ENCODE data around the gene IRF4. TPM values are rescaled to one million over a fixed set of nuclear protein-coding genes. Genes with fewer than 3 reads are reported as not detected.

The IRF4 gene
- total and polyA plus RNA-seq, 8 donors, result 0.27 to 7.0 (median 0.36) TPM

DNA sequence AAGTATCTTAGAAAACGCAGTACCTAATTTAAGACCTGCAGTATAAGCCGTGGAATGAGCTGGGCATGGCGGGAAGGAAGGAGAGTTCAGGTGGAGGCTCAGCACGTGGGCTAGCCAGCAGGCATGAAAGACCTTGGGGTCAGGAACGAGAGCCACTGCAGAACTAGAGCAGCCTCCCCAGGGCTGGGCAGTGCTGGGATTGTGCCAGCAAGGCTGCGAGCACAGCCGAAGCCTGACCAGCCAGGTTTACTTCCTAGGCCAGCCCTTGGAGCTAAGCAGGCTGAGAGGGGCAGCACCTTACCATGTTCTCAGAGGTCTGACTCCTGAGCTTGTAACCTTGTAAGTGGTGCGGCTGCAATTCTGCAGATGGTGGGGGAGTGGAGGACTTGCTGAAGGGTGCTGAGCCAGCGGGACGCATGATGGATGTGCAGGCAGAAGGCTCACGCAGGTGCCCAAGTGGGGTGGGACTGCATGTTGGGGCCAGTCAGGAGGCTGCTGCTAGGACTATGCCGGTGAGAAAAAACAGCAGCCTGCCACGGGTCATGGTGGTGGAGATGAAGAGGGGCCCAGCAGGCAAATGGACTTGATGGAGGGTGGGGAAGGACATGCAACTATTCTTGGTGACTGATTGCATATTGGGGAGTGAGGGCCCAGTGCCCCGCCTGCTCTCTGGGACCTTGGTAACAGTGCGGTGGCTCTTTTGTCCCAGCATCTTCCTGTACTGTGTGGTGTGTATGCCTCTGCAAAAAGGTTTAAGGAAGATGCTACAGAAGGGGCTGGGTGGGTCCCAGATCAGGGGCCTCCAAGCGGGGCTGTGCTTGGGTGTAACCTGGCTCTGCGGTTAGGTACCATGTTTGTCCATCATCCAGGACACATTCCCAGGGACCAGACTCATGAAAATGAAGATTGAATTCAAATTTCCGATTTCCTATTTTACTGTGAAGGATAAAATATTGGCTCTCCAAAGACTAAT is 37.6 kb upstream of the IRF4 start:
- Histone ChIP-seq H3K9me3 (no peaks in the 10 kb centered on the region), H3K27ac (no peak overlapping the region), H3K4me3 (no peak overlapping the region), H3K4me1 (no peaks in the 10 kb centered on the region), H3K27me3 (no peaks in the 10 kb centered on the region), H3K36me3 (peaks cover 0 to 33% of the 10 kb centered on the region in 2 donors)
- TF ChIP-seq CTCF (IDR thresholded peaks at IDR 0.05), result no peak
- DNase-seq, result no peak
- ATAC-seq, result no peak
- intact Hi-C loops (cut with DNase I), result no loop called here

DNA sequence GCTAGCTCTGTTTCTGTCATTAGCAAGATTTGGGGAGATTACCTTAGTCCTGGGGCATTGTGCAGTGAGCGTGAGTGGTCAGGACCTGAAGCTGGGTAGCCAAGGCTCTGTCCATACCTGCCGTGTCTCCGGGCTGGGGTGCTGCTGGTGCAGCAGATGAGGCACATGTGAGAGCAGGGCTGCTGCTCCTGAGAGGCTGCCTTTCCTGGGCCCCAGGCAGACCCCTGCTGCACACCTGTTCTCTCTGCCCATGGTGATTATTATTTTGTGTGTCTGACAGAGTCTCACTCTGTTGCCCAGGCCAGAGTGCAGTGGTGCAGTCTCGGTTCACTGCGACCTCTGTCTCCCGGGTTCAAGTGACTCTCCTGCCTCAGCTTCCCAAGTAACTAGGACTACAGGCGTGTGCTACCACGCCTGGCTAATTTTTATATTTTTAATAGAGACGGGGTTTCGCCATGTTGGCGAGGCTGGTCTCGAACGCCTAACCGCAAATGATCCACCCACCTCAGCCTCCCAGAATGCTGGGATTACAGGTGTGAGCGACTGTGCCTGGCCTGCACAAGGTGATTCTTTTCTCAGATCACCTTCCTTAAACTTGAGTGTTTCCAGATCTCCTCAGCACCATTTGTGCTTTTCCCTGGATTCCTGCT is 36.8 kb upstream of the IRF4 start:
- intact Hi-C loops (cut with DNase I), result no loop called here
- Histone ChIP-seq H3K4me3 (no peak overlapping the region), H3K9me3 (no peaks in the 10 kb centered on the region), H3K27me3 (no peaks in the 10 kb centered on the region), H3K36me3 (peaks cover 0 to 25% of the 10 kb centered on the region in 2 donors), H3K4me1 (no peaks in the 10 kb centered on the region), H3K27ac (no peak overlapping the region)
- ATAC-seq, result no peak
- no peak for TF ChIP-seq CTCF (IDR thresholded peaks at IDR 0.05)
- no peak for DNase-seq

GRCh38 chr6:355373-356208 is 36.0 kb upstream of the IRF4 start:
- no peak for DNase-seq
- H3K9me3 ChIP-seq, result no peaks in the 10 kb centered on the region
- TF ChIP-seq CTCF (IDR thresholded peaks at IDR 0.05), result no peak
- no peak overlapping the region for H3K27ac ChIP-seq
- H3K36me3 ChIP-seq, result peaks cover 0 to 16% of the 10 kb centered on the region in 2 donors
- no peak for ATAC-seq
- no peaks in the 10 kb centered on the region for H3K4me1 ChIP-seq
- intact Hi-C loops (cut with DNase I), result no loop called here
- H3K4me3 ChIP-seq, result no peak overlapping the region
- no peaks in the 10 kb centered on the region for H3K27me3 ChIP-seq

- intact Hi-C loops (cut with DNase I), result no loop called here
- H3K27ac ChIP-seq, result no peak overlapping the region
- ATAC-seq, result no peak
- H3K36me3 ChIP-seq, result peaks cover 0 to 4% of the 10 kb centered on the region in 2 donors
- H3K9me3 ChIP-seq, result no peaks in the 10 kb centered on the region
- DNase-seq, result no peak
- H3K4me1 ChIP-seq, result no peaks in the 10 kb centered on the region
- no peak overlapping the region for H3K4me3 ChIP-seq
- no peaks in the 10 kb centered on the region for H3K27me3 ChIP-seq
- no peak for TF ChIP-seq CTCF (IDR thresholded peaks at IDR 0.05)
These were observed 34.7 kb upstream of the IRF4 start for GRCh38 chr6:356828-357251.

Data from left lung (tissue), 10 donors.